Measurements from ENCODE around the gene EFNA4. TPM values are rescaled to one million over a fixed set of nuclear protein-coding genes. Genes with fewer than 3 reads are reported as not detected.

Gene EFNA4
- polyA plus RNA-seq, 1 experiment, result 10.1 TPM

DNA sequence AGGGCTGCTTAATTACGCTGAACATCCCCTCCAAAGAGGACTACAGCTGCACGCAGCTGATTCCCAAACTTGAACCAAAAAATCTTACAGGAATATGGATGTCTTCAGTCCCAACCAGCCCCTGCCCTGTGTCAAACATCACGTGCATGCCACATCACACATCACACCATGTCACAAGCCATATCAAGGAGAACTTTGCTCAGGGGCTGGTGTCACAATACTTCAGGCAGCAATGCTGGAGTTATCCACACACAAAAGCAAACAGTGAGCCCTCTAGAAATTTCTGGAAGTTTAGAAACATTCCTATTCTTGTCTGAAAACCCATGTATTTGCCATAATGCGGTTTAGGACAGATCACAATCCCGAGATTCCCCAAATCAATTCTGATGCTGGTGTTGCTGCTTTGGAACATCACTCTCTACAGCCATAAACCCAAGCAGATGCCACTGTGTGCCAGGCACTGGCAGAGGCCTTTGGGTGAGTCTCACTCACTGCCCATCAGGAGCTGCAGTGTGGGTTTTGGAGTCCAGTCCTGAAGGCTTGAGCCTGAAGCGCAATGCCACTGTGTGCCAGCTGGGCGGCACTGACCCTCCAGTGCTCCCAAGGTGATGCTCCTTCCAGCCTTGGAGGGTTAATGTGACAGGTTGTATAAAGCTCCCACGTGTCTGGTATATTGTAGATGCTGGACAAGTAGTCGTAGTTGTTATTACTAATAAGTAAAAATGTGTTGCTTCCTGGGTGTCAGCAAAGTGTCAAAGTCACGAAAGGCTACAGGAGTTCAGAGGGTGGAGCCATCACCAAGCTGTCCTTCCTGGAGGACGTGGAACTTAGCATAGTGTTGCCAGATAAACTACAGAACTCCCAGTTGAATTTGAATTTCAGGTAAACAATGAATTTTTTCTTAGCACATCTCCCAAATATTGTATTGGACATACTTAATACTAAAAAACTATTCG lies 44.0 kb downstream of the EFNA4 start:
- POLR2A ChIA-PET, result no interaction called here
- CTCF ChIA-PET, result interaction anchor here (0.5 to 3.4 kb wide), 4 partner anchors 16 to 60 kb away, joined by 7 to 8 read pairs (median 8); no protein-coding TSS in a partner anchor
- no peak for DNase-seq (ENCODE audit: low read depth, low spot score)
- Histone ChIP-seq H3K4me3 (ENCODE audit: low read depth, low read length) (no peak overlapping the region), H3K27me3 (ENCODE audit: control insufficient read depth, insufficient read depth, low read length) (peaks cover 35% of the 10 kb centered on the region), H3K27ac (ENCODE audit: low read depth, low read length) (no peak overlapping the region), H3K9me3 (ENCODE audit: control insufficient read depth, insufficient read depth, low read length) (no peaks in the 10 kb centered on the region)
- TF ChIP-seq, protein P1, sequence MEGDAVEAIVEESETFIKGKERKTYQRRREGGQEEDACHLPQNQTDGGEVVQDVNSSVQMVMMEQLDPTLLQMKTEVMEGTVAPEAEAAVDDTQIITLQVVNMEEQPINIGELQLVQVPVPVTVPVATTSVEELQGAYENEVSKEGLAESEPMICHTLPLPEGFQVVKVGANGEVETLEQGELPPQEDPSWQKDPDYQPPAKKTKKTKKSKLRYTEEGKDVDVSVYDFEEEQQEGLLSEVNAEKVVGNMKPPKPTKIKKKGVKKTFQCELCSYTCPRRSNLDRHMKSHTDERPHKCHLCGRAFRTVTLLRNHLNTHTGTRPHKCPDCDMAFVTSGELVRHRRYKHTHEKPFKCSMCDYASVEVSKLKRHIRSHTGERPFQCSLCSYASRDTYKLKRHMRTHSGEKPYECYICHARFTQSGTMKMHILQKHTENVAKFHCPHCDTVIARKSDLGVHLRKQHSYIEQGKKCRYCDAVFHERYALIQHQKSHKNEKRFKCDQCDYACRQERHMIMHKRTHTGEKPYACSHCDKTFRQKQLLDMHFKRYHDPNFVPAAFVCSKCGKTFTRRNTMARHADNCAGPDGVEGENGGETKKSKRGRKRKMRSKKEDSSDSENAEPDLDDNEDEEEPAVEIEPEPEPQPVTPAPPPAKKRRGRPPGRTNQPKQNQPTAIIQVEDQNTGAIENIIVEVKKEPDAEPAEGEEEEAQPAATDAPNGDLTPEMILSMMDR (IDR thresholded peaks at IDR 0.05; ENCODE audit: low read depth, low read length), result no peak

GRCh38 chr1:155108296-155108695 lies 44.8 kb downstream of the EFNA4 start:
- no peak overlapping the region for H3K27ac ChIP-seq (ENCODE audit: low read depth, low read length)
- H3K9me3 ChIP-seq (ENCODE audit: control insufficient read depth, insufficient read depth, low read length), result no peaks in the 10 kb centered on the region
- CTCF ChIA-PET, result interaction anchor here (1.8 to 3.4 kb wide), 2 partner anchors 17 to 60 kb away, joined by 7 read pairs; no protein-coding TSS in a partner anchor
- POLR2A ChIA-PET, result no interaction called here
- peaks cover 35% of the 10 kb centered on the region for H3K27me3 ChIP-seq (ENCODE audit: control insufficient read depth, insufficient read depth, low read length)
- no peak overlapping the region for H3K4me3 ChIP-seq (ENCODE audit: low read depth, low read length)
- no peak for DNase-seq (ENCODE audit: low read depth, low spot score)
- TF ChIP-seq, protein P1 (IDR thresholded peaks at IDR 0.05; ENCODE audit: low read depth, low read length), result no peak

- TF ChIP-seq, protein P1 (IDR thresholded peaks at IDR 0.05; ENCODE audit: low read depth, low read length), result no peak
- Histone ChIP-seq H3K27me3 (ENCODE audit: control insufficient read depth, insufficient read depth, low read length) (peaks cover 35% of the 10 kb centered on the region), H3K4me3 (ENCODE audit: low read depth, low read length) (no peak overlapping the region), H3K27ac (ENCODE audit: low read depth, low read length) (no peak overlapping the region), H3K9me3 (ENCODE audit: control insufficient read depth, insufficient read depth, low read length) (no peaks in the 10 kb centered on the region)
- ChIA-PET CTCF (no interaction called here), POLR2A (no interaction called here)
- no peak for DNase-seq (ENCODE audit: low read depth, low spot score)
Observed at GRCh38 chr1:155110381-155110780, 46.8 kb downstream of the EFNA4 start.

DNA sequence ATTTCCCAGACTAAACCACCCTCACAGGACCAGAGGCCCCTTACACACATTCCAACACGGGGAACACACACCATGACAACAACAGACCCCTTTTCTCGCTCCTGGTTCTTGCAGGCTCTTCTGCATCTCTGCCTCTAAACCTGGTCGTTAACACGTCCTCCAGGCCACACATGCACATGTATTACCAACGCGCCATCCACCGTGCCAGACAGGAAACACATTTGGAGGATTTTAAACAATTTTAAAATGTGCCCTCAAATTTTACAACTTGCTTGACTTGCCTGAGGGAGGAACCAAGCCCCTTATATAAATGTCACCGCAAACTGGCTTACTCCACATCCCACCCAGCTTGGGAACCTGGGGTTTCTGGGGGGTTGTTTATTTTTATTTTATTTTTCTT lies 47.3 kb downstream of the EFNA4 start:
- Histone ChIP-seq H3K9me3 (ENCODE audit: control insufficient read depth, insufficient read depth, low read length) (no peaks in the 10 kb centered on the region), H3K27ac (ENCODE audit: low read depth, low read length) (no peak overlapping the region), H3K27me3 (ENCODE audit: control insufficient read depth, insufficient read depth, low read length) (peaks cover 30% of the 10 kb centered on the region), H3K4me3 (ENCODE audit: low read depth, low read length) (no peak overlapping the region)
- ChIA-PET CTCF (no interaction called here), POLR2A (no interaction called here)
- TF ChIP-seq, protein P1 (IDR thresholded peaks at IDR 0.05; ENCODE audit: low read depth, low read length), result no peak
- DNase-seq (ENCODE audit: low read depth, low spot score), result no peak

DNA sequence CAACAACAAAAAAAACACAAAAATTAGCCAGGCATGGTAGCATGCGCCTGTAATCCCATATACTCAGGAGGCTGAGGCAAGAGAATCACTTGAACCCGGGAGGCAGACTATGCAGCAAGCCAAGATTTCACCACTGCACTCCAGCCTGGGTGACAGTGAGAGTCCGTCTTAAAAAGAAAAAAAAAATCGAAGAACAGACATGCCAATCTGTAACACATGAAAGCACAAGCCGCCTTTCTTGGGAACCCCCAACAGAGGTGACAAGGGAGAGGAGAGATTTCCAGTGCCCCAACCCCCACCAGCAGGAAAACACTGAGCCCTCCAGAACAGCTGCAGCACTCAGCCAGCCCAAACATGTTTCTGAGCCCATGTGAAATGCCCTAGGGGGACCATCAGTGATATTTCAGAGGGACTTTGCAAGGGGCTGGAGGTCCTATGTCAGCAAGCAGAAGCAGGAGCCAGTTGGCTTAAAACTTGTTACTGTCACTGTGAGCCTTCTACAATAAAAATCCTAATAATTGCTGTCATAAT lies 50.0 kb downstream of the EFNA4 start:
- ChIA-PET CTCF (no interaction called here), POLR2A (no interaction called here)

More for the DNA sequence above, 50.0 kb downstream of the EFNA4 start:
- TF ChIP-seq, protein P1 (IDR thresholded peaks at IDR 0.05; ENCODE audit: low read depth, low read length), result no peak
- Histone ChIP-seq H3K27ac (ENCODE audit: low read depth, low read length) (no peak overlapping the region), H3K27me3 (ENCODE audit: control insufficient read depth, insufficient read depth, low read length) (peaks cover 33% of the 10 kb centered on the region), H3K4me3 (ENCODE audit: low read depth, low read length) (no peak overlapping the region), H3K9me3 (ENCODE audit: control insufficient read depth, insufficient read depth, low read length) (no peaks in the 10 kb centered on the region)
- no peak for DNase-seq (ENCODE audit: low read depth, low spot score)
